Thoracic aorta (tissue), 2 donors: ENCODE results near the gene CCDC92. TPM values are rescaled to one million over a fixed set of nuclear protein-coding genes. Genes with fewer than 3 reads are reported as not detected.

Experiments used
- ATAC-seq: fragments of 150-250 bp; one replicate; pipeline ENCODE4 v1.8.0; 2017; ENCODE audit warnings: low read depth; ENCODE audit not compliant: insufficient number of reproducible peaks, low FRiP score
- DNase-seq: peaks from one replicate; pipeline ENCODE4 v3.0.0-alpha.2; 2020; ENCODE audit warnings: low spot score
- H3K27ac ChIP-seq, 2 donors: fragments of 200-600 bp; sonication (generic); 1 replicate in 1 of 2; 2 replicates in 1 of 2; pipeline ENCODE4 v1.5.1; 2016; ENCODE audit warnings: mild to moderate bottlenecking in 2 of 2, moderate library complexity in 2 of 2
- H3K27me3 ChIP-seq: fragments of 200-600 bp; sonication (generic); replicated peaks from 2 replicates; pipeline ENCODE4 v1.6.0; 2016; ENCODE audit warnings: mild to moderate bottlenecking; ENCODE audit not compliant: insufficient read depth
- H3K36me3 ChIP-seq: fragments of 200-600 bp; sonication (generic); one replicate; pipeline ENCODE4 v1.5.1; 2016
- H3K4me1 ChIP-seq, 2 donors: fragments of 200-600 bp; sonication (generic); 1 replicate in 1 of 2; 2 replicates in 1 of 2; pipeline versions ENCODE4 v1.5.1 to v1.6.0; 2016; ENCODE audit warnings: low read depth in 2 of 2, mild to moderate bottlenecking in 1 of 2; ENCODE audit not compliant: control insufficient read depth in 1 of 2
- H3K4me3 ChIP-seq: fragments of 200-600 bp; sonication (generic); 2 replicates; pipeline ENCODE4 v1.5.1; 2016; ENCODE audit warnings: mild to moderate bottlenecking
- H3K9me3 ChIP-seq: fragments of 200-600 bp; sonication (generic); 2 replicates; pipeline ENCODE4 v1.5.1; 2016
- CTCF ChIP-seq: fragments of 200-600 bp; sonication (generic); IDR thresholded peaks from one replicate; pipeline ENCODE4 v1.5.1; 2019; ENCODE audit warnings: antibody characterized with exemption
- total RNA-seq, 2 donors: library from RNA; depleted of rRNA; stranded (reverse); fragments of >200 nt; gene quantifications; one replicate each; pipeline versions ENCODE4 v1.1.0 to v1.2.3, GENCODE V29; 2016

CCDC92 gene
- total RNA-seq, 2 donors from 2014 or later: 34.4 to 58.9 TPM

GRCh38 chr12:123960856-123961255 is 11.8 kb downstream of the CCDC92 start:
- no peak overlapping the region for H3K4me3 ChIP-seq
- no peak overlapping the region for H3K27ac ChIP-seq
- no peak for DNase-seq
- ATAC-seq: no peak
- no peak for TF ChIP-seq CTCF
- no peaks in the 10 kb centered on the region for H3K36me3 ChIP-seq
- H3K4me1 ChIP-seq: peaks cover 0 to 4% of the 10 kb centered on the region in 2 donors
- H3K27me3 ChIP-seq: no peaks in the 10 kb centered on the region
- no peaks in the 10 kb centered on the region for H3K9me3 ChIP-seq

GRCh38 chr12:123960029-123960735 is 12.4 kb downstream of the CCDC92 start:
- Histone ChIP-seq H3K27me3 (no peaks in the 10 kb centered on the region), H3K36me3 (no peaks in the 10 kb centered on the region), H3K9me3 (no peaks in the 10 kb centered on the region), H3K4me1 (peaks cover 0 to 4% of the 10 kb centered on the region in 2 donors), H3K4me3 (no peak overlapping the region), H3K27ac (no peak overlapping the region)
- ATAC-seq: no peak
- DNase-seq: no peak
- no peak for TF ChIP-seq CTCF

- H3K27ac ChIP-seq: no peak overlapping the region
These were observed 13.8 kb downstream of the CCDC92 start for GRCh38 chr12:123958876-123959275.

GRCh38 chr12:123958462-123958861 is 14.2 kb downstream of the CCDC92 start:
- Histone ChIP-seq H3K36me3 (no peaks in the 10 kb centered on the region), H3K27me3 (no peaks in the 10 kb centered on the region), H3K27ac (no peak overlapping the region), H3K4me3 (no peak overlapping the region), H3K4me1 (peaks cover under 1 to 4% of the 10 kb centered on the region in 2 donors), H3K9me3 (no peaks in the 10 kb centered on the region)
- TF ChIP-seq CTCF: no peak
- ATAC-seq: no peak
- DNase-seq: no peak

More at GRCh38 chr12:123958876-123959275, 13.8 kb downstream of the CCDC92 start:
- ATAC-seq: no peak
- no peak for DNase-seq
- Histone ChIP-seq H3K4me1 (peaks cover 0 to 4% of the 10 kb centered on the region in 2 donors), H3K27me3 (no peaks in the 10 kb centered on the region), H3K36me3 (no peaks in the 10 kb centered on the region), H3K9me3 (no peaks in the 10 kb centered on the region), H3K4me3 (no peak overlapping the region)
- TF ChIP-seq CTCF: no peak

- no peaks in the 10 kb centered on the region for H3K9me3 ChIP-seq
- ATAC-seq (no peak), DNase-seq (no peak)
These were observed 15.4 kb downstream of the CCDC92 start for GRCh38 chr12:123957196-123957595.

More at GRCh38 chr12:123957196-123957595, 15.4 kb downstream of the CCDC92 start:
- no peaks in the 10 kb centered on the region for H3K27me3 ChIP-seq
- H3K4me3 ChIP-seq: no peak overlapping the region
- no peaks in the 10 kb centered on the region for H3K36me3 ChIP-seq
- TF ChIP-seq CTCF: no peak
- H3K4me1 ChIP-seq: peaks cover 7 to 8% of the 10 kb centered on the region in 2 donors
- H3K27ac ChIP-seq: no peak overlapping the region
